SHP77 treated with DMSO at 0.1 percent for 48 hours (cell line): ENCODE measurements around the gene RNF151.
"Not testable (repeated sequence)": the region's sequence is repeated elsewhere in the genome, so short reads cannot be mapped to it uniquely, and the experiment has no call there.

Experiments used
- DNase-seq: peaks from one replicate; lab custom pipeline; 2025; lab: John Stamatoyannopoulos, UW

Gene RNF151

DNA sequence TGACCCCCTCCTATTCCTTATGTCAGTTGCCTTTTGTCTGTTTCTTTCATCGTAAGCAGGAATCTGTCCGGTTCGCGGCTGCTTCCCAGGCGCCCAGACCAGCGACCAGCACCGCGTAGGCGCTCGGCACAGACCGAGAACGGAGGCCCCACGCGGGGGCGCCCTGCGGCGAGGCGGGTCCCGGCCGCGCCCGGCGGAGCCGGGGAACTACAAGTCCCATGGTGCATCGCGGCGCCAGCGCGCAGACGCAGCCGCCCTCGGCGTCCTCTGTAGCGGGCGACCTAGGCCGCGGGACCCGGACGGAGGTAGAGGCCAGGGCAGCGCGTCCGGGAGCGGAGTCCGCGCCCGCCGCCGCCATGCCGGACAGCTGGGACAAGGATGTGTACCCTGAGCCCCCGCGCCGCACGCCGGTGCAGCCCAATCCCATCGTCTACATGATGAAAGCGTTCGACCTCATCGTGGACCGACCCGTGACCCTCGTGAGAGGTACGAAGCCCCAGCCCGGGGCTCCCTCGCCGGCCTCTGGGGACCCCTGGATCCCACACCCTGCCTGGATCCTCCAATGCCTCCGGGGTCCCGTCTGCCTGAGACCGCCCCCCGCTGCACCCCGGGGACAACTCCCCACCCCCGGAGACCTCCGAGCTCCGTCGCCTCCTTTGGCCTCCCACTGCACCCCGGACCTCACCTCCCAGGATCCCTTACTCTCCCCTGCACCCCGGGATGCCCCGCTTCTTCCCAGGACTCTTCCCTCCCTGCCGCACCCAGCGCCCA, 7.2 kb upstream of the RNF151 start, which contains the start of gene NDUFB10:
NDUFB10 (plus strand) TSS at position 270 of the 771 bp plus-strand sequence; CDS start at position 357, 87 bp downstream.
- peak; percentile 60 for DNase-seq

DNA sequence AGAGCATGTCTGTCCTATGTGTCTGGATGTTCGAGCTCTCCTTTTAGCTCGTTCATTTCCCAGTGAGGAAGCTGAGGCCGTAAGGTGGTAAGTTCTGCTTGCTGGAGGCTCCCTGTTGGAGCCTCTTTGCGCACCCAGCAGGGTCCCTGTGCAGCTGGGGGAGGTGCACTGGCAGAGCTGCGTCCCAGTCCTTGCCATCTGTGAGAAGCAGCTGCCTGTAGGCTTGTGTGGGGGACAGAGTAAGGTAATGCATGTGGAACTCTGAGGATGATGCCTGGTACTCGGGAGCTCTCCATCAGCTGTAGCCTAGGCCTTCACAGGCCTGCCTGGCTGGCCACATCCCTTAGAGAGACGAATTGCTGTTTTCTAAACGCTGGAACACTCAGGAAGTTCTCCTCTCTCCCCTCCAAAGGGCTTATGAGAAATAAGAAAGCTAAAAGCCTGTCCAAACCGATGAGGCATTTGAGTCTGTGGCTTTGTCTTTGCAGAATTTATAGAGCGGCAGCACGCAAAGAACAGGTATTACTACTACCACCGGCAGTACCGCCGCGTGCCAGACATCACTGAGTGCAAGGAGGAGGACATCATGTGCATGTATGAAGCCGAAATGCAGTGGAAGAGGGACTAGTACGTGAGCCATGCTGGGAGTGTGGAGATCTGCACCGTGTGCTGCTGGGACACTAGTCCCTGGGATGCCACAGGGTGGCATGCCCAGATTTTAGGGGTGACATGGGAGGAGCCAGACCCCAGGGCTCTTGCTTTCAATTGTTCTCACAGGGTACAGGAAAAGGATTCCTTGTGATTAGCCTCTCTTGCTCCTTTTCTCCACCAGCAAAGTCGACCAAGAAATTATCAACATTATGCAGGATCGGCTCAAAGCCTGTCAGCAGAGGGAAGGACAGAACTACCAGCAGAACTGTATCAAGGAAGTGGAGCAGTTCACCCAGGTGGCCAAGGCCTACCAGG, 5.7 kb upstream of the RNF151 start:
- peak; percentile 58 for DNase-seq

DNA sequence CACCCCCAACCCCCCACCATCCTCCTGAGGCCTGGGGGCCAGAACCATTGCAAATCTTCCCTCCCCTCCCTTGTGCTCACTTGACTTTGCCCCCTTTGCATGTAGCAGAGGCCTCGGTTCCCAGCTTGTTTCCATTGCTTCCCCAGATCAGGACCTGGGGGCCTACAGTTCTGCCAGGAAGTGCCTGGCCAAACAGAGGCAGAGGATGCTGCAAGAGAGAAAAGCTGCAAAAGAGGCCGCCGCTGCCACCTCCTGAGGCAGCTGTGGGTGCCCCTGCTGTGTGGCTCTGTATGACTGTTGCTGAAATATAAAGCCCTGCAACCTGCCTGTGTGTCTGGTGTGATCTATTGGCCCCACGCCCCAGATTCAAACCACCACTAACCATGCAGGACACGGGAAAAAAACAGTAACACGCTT, 5.0 kb upstream of the RNF151 start:
- no peak for DNase-seq

DNA sequence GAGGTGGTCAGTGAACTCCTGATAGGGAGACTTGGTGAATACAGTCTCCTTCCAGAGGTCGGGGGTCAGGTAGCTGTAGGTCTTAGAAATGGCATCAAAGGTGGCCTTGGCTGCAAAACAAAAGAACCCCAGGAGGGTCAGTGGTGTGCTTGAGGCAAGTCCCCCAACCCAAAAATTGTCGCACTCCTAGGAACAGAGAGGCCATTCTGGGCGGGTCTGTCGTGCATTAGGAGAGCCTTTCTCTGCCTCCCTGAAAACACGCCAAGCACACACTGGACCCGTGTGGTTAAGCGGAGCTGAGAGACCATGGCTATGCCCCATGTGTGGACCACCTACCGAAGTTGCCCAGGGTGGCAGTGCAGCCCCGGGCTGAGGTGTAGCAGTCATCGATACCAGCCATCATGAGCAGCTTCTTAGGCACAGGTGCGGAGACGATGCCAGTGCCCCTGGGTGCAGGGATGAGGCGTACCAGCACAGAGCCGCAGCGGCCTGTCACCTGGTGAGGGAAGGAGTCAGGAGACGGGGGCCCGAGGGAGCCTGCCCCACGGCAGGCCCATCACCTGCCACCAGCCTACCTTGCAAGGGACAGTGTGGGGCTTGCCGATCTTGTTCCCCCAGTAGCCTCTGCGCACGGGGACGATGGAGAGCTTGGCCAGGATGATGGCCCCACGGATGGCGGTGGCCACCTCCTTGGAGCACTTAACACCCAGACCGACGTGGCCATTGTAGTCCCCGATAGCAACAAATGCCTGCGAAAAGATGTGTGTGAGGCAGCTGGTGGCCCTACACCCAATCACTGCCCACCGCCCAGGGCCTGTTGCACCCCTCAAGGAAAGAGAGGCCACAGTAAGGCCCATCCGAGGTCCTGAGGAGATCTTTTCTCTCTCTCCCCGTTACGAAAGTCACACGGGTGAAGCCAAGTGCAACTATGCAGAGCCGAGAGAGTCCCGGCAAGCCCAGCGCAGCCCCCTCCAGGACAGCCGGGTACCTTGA, 4.2 kb upstream of the RNF151 start:
- not testable (repeated sequence) for DNase-seq

DNA sequence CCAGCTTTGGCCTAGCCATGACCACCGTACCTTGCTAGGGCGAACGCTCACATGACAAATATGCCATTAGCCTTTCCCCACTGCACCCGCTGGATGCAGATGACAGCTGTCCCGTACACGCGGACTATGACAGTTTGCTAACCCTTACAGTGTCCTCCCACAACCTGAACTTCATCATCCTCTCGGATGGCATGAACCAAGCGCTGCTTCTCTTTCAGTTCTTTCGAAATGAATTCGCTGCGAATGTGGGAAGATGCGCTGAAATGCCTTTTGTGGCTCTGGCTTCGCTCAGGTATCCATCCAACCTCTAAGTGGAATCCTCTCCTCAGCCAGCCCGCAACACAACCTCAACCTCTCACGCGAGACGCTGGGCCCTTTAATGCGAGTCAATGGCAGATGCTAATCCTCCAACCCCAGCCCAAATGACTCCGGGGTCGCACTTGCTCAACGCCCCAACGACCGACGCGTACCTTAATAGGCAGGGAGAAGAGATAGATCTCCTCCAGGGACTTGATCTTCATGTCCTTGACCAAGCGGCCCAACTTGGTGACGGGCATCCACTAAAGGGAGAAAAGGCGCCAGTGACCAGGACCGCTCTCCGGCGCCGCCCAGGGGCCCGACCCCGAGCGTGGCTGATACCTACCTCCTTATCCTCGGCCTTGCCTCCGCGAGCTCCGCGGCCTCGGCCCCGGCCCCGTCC, 2.7 kb upstream of the RNF151 start:
- DNase-seq, result no peak

DNA sequence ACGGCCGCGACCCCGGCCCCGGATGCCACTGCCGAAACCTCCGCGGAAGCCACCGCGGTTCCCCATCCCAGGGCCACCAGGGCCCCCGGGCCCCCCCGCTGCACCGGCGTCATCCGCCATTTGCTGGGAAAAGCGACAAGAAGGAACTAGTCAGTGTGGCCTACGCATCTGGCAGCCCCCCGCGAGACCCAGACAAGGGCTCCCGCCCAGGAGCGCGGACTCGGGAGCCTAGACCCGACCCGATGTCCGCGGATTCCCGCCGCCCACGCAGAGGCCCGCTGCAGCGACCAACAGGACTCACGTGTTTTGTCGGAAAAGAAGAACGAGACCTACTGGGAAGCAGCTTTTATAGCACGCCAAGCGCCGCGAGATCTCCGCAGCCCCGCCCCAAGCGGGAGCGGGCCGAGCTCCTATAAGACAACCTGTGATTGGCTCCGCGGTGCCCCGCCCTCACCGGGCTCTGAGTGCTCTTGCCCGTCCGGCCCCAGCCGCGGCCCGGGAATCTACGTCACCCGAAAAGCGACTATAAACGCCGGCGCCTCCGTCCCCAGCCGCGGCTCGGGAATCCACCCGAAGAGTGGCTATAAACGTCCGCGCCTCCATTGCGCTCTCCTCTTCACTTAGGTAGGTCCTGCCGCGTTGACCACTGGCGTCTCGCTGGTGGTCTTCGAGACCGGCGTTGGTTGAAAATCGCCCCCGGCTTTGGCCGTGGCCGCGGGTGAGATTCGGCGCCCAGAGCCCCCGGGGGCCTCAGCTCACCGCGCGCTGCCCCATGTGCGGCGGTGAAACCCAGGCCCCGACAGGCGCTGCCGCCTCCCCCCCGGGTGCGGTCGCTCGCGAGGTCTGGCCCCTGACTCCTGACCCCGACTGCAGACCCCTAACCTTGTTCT, 1.9 kb upstream of the RNF151 start, which contains the start of gene RPS2:
RPS2 (minus strand) TSS at position 321 of the 890 bp plus-strand sequence; CDS start at position 120, 201 bp downstream.
- peak; percentile 95 for DNase-seq

DNA sequence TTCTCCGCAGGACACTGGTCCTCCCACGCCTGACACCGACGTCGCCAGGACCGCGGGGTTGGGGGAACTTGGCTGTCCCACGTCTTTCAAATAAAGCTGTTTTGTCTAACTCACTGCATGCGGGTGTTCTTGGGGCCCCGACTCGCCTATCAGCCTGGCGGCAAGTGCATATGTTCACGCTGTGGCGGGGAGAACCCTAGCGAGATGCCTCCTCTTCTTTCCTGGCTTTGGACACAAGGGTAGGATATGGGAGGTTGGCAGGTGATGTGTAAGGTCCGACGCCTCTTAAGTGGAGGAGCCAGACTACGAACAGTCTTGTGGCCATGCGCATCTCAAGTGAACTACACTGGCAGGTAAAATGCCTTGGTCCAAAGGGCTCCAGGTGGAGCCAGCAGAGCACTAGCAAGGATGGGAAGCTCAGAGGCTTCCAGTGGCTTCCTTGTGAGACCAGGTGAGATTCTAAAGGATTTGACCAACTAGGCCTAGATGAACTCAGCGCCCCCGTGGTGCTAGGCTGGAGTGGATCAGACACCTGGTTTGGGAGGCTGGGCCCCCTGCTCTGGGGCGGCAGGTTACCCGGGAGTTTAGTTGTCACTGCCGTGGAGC, 1.2 kb upstream of the RNF151 start:
- DNase-seq, result no peak

DNA sequence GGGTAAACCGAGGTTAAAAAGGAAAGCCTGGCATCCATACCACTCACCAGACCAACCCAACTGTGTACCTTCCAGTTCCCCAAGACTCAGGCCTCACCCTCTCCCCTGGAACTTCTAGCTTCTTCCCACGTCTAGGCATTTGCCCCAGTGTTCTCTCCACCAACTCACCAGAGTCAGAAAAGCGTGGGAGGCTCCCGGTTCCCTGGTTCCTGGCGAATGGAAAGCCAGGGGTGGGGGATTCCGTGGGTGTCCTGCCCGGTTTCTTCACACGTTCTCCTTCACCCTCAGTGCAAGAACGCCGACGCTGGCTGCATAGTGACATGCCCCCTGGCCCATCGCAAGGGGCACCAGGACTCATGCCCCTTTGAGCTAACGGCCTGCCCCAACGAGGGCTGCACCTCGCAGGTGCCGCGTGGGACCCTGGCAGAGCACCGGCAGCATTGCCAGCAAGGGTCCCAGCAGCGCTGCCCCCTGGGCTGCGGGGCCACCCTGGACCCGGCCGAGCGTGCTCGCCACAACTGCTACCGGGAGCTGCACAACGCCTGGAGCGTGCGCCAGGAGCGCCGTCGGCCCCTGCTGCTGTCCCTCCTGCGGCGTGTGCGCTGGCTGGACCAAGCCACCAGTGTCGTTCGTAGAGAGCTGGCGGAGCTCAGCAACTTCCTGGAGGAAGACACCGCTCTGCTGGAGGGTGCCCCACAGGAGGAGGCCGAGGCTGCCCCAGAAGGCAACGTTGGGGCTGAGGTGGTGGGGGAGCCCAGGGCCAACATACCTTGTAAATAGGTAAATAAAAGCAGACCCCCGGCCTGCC, 1.7 kb downstream of the RNF151 start:
- no peak for DNase-seq

DNA sequence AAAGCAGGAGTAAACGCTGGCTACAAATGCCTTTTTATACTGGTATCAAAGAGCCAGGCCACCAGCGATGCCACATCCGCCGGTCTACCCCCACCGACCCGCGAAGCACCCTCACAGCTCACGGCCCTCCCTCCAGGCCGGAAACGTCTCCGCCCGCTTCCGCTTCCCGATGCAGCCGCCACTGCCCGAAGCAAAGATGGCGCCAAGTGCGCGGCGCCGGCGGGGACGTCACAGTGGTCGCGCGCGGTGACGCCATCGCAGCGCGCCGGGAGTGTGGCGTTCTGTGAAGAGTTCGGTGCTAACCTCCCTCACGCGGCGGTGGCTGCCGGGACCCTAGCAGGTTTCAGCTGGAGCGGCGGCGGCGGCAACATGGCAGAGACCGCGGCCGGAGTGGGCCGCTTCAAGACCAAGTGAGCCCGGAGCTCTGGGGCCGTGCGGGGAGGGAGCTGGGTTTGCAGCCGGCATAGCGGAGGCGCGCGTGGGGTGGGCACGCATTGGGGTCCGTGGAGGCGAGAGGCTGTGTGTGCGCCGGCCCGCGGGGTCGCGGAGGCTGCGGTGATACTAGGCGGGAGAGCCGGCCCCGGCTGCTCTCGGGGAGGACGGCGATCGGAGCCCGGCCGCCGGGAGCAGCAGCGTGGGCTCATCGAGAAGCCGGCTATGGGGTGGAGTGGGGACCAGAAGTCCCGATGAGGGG, 5.3 kb downstream of the RNF151 start, which contains the start of gene TBL3:
TBL3 (plus strand) TSS at position 258 of the 694 bp plus-strand sequence; CDS start at position 370, 112 bp downstream.
- peak; percentile 60 for DNase-seq

DNA sequence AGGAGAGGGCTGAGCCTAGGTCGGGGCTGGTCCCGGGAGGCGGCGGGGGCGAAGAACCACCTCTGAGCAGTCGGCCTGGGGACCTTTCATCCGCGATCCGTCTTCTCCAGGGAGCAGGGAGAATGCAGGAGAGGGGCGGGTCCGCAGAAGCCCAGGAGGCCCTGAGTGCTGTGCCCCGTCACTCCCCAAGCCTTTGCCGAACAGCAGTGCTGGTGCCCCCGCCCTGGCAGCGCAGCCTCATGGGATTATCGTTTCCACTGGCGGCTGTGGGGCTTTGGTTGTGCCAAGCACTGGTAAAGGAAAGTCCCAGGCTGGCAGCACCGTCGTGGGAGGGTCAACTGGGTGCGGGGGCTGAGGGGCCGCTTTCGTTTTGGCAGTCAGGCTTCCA, 5.8 kb downstream of the RNF151 start:
- no peak for DNase-seq

DNA sequence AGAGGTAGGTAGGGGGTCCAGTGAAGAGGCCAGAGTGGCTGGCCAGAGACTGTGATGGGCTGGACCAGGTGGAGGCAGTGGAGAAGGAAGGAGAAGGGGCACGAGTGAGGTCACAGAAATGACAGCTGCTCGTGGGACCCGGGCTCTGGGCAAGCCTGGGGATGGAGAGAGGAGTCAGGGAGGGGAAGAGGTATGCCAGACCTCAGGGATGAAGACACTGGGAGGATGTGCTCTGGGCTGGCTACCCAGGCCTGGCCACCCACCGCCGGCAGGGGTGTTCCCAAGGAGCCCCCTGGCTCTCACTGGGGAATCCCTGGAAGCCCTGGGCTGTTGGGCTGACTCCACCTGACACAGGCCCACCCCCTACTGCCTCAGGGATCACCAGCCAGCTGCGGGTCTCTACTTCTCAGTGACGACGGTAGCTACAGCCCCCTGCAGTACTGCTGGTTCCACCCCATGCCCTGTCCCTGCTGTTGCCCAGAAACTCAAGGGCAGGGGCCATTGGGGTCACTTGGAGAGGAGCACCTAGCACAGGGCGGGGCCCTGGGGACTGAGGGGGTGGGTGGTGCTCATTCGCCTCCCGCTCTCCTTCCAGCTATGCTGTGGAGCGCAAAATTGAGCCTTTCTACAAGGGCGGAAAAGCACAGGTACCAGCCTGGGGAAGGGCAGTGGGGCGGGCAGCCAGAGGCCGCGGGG, 7.0 kb downstream of the RNF151 start:
- no peak for DNase-seq

DNA sequence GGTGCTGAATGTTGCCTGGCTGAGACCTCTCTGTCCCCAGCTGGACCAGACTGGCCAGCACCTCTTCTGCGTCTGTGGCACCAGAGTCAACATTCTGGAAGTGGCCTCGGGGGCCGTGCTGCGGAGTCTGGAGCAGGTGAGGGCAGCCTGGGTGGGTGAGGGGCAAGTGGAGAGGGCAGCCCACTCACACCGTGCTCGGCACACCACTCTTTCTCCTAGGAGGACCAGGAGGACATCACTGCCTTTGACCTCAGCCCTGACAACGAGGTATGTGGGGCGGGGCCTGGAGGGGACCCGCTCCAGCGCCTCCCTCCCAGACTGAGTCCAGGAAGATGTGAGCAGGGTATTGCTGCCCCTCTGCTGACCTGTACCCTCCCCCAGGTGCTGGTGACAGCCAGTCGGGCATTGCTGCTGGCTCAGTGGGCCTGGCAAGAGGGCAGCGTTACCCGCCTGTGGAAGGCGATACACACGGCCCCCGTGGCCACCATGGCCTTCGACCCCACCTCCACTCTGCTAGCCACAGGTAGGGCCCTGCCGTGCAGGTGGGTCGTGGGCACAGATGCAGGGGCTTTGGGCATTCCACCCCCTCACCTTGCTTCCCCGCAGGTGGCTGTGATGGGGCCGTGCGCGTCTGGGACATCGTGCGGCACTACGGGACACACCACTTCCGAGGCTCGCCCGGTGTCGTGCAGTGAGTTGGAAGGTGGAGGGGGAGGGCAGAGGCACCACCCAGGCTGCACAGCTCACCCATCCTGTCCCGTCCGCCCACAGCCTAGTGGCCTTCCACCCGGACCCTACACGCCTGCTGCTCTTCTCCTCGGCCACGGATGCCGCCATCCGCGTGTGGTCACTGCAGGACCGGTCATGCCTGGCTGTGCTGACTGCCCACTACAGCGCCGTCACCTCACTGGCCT, 7.8 kb downstream of the RNF151 start:
- no peak for DNase-seq

DNA sequence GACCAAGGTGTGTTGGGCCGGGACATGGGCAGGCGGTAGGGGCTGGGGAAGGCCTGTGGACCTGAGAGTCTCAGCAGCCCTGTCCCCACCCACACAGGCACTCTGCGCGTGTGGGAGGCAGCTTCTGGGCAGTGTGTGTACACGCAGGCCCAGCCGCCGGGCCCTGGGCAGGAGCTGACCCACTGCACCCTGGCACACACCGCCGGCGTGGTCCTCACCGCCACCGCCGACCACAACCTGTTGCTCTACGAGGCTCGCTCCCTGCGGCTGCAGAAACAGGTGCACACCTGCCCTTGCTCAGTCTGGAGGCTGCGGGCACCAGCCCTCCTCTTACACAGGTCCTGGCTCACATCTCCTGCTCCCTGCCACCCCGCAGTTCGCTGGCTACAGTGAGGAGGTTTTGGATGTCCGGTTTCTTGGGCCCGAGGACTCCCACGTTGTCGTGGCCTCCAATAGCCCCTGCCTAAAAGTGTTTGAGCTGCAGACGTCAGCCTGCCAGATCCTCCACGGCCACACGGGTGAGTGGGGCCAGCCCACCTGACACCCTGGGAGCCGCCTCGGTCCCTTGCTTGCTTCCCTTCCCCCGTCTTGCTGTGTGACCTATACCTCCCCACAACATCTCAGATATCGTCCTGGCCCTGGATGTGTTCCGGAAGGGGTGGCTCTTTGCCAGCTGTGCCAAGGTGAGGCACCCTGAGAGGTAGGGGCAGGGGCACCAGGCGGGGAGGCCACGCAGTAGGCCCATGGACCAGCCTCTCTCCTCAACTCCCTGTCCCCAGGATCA, 9.0 kb downstream of the RNF151 start:
- no peak for DNase-seq

DNA sequence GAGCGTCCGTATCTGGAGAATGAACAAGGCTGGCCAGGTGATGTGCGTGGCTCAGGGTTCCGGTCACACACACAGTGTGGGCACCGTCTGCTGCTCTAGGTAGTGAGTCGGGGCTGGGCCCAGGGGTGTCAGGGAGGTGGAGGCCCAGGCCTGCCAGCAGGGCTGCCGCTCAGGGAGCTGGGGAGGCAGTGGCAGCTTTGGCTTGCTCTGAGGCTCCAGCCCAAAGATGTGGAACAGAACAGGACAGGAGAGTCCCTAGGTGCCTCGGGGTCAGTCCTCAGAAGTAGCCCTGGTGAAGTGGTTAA, 9.5 kb downstream of the RNF151 start:
- no peak for DNase-seq
